Spinal cord (tissue), 10 donors: ENCODE data around the gene PRKN. TPM values are rescaled to one million over a fixed set of nuclear protein-coding genes. Genes with fewer than 3 reads are reported as not detected.

ENCODE experiments used
- DNase-seq, 6 donors: peaks; one replicate each; pipeline versions ENCODE4 v3.0.0 to v3.0.0-alpha.2; 2013 to 2015; ENCODE audit warnings: low spot score in 6 of 6, low read depth in 4 of 6
- H3K27ac ChIP-seq: one replicate; pipeline ENCODE4 v1.5.1; 2013; ENCODE audit warnings: low read depth, low read length, control low read depth
- H3K27me3 ChIP-seq: one replicate; pipeline ENCODE4 v1.6.1; 2013; ENCODE audit warnings: low read length; ENCODE audit not compliant: control insufficient read depth, insufficient read depth
- H3K36me3 ChIP-seq: one replicate; pipeline ENCODE4 v1.6.1; 2013; ENCODE audit warnings: low read length; ENCODE audit not compliant: control insufficient read depth, insufficient read depth
- H3K4me1 ChIP-seq: one replicate; pipeline ENCODE4 v1.6.1; 2013; ENCODE audit warnings: low read length; ENCODE audit not compliant: control insufficient read depth, insufficient read depth
- H3K4me3 ChIP-seq: one replicate; pipeline ENCODE4 v1.5.1; 2013; ENCODE audit warnings: low read depth, low read length, control low read depth
- H3K9me3 ChIP-seq: one replicate; pipeline ENCODE4 v1.6.1; 2013; ENCODE audit warnings: low read length; ENCODE audit not compliant: control insufficient read depth, insufficient read depth
- WGBS: methylation state at CpG from one replicate; pipeline ENCODE4 v1.1.5; 2013; ENCODE audit warnings: missing lambda C conversion rate; ENCODE audit not compliant: insufficient coverage; 5-methylcytosine and 5-hydroxymethylcytosine counted together
- polyA plus RNA-seq, 2 donors: library from polyadenylated mRNA; unstranded; fragments of 120-200 nt; gene quantifications; one replicate each; pipeline ENCODE4 v1.2.1, GENCODE V29; 2013; ENCODE audit not compliant: insufficient read length in 2 of 2
- total RNA-seq, 2 donors: library from RNA; depleted of rRNA in 1 of 2; stranded (reverse); fragments of 120-200 nt in 1 of 2; fragments of >200 nt in 1 of 2; gene quantifications; one replicate each; pipeline versions ENCODE4 v1.2.3 to v1.2.4, GENCODE V29; 2013 to 2014
- donor health status: healthy.

Gene PRKN
- total and polyA plus RNA-seq, 4 donors: 7.4 to 9.5 (median 8.4) TPM

GRCh38 chr6:161722394-161722793 is 1005.2 kb downstream of the PRKN start:
- WGBS: no CpG with 5 or more reads among the region's 3 CpGs

DNA sequence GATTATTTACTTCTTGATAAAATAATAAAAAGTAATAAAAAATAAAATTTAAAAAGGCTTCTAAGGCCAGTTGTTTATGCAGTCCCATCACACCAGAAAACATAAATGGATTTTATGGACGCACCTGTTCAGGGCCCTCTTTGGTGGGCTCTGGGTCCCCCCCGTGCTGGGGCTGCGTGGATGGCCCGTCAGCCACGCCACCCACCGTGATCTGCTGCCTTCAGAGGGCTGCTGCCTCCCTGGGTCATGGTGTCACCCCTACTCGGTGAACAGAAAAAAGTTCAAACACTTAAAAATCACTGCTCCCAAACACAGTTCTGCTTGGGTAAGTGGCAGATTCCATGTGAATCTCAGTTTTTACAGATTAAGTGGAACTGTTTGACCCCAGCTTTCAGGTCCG is 1006.1 kb downstream of the PRKN start:
- no peak for DNase-seq
- H3K4me3 ChIP-seq: no peak overlapping the region
- H3K27ac ChIP-seq: no peak overlapping the region
- 47% methylated on average over 6 of the region's 8 CpGs for WGBS
- H3K27me3 ChIP-seq: no peaks in the 10 kb centered on the region
- no peaks in the 10 kb centered on the region for H3K9me3 ChIP-seq
- H3K4me1 ChIP-seq: no peaks in the 10 kb centered on the region
- H3K36me3 ChIP-seq: no peaks in the 10 kb centered on the region

More at GRCh38 chr6:161722394-161722793, 1005.2 kb downstream of the PRKN start:
- H3K4me1 ChIP-seq: no peaks in the 10 kb centered on the region
- H3K36me3 ChIP-seq: no peaks in the 10 kb centered on the region
- DNase-seq: no peak
- no peak overlapping the region for H3K27ac ChIP-seq
- no peaks in the 10 kb centered on the region for H3K27me3 ChIP-seq
- H3K4me3 ChIP-seq: no peak overlapping the region
- H3K9me3 ChIP-seq: no peaks in the 10 kb centered on the region

- no CpG with 5 or more reads among the region's 3 CpGs for WGBS
- no peaks in the 10 kb centered on the region for H3K9me3 ChIP-seq
- DNase-seq: peak in 2 of 6 donors; percentile 26 to 73
- H3K27me3 ChIP-seq: no peaks in the 10 kb centered on the region
- H3K4me1 ChIP-seq: no peaks in the 10 kb centered on the region
- no peak overlapping the region for H3K27ac ChIP-seq
- H3K4me3 ChIP-seq: no peak overlapping the region
- H3K36me3 ChIP-seq: no peaks in the 10 kb centered on the region
Observed at GRCh38 chr6:161716176-161716575, 1011.4 kb downstream of the PRKN start.

GRCh38 chr6:161711938-161712337 is 1015.6 kb downstream of the PRKN start:
- no peaks in the 10 kb centered on the region for H3K4me1 ChIP-seq
- H3K4me3 ChIP-seq: no peak overlapping the region
- H3K36me3 ChIP-seq: no peaks in the 10 kb centered on the region
- WGBS: no CpG with 5 or more reads among the region's 1 CpG
- H3K27ac ChIP-seq: no peak overlapping the region
- H3K27me3 ChIP-seq: no peaks in the 10 kb centered on the region
- no peak for DNase-seq
- no peaks in the 10 kb centered on the region for H3K9me3 ChIP-seq

DNA sequence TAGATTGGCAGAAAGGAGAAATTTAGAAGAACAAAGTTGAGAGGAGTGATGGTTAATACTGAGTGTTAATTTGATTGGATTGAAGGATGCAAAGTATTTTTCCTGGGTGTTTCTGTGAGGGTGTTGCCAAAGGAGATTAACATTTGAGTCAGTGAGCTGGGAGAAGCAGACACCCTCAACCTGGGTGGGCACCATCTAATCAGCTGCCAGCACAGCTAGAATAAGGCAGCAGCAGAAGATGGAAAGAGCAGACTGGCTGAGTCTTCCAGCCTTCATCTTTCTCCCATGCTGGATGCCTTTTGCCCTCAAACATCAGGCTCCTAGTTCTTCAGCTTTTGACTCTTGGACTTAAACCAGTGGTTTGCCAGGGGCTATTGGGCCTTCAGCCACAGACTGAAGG is 1016.1 kb downstream of the PRKN start:
- no peak overlapping the region for H3K27ac ChIP-seq
- H3K27me3 ChIP-seq: no peaks in the 10 kb centered on the region
- no peak overlapping the region for H3K4me3 ChIP-seq
- no peak for DNase-seq
- no peaks in the 10 kb centered on the region for H3K36me3 ChIP-seq
- no peaks in the 10 kb centered on the region for H3K9me3 ChIP-seq
- no peaks in the 10 kb centered on the region for H3K4me1 ChIP-seq

DNA sequence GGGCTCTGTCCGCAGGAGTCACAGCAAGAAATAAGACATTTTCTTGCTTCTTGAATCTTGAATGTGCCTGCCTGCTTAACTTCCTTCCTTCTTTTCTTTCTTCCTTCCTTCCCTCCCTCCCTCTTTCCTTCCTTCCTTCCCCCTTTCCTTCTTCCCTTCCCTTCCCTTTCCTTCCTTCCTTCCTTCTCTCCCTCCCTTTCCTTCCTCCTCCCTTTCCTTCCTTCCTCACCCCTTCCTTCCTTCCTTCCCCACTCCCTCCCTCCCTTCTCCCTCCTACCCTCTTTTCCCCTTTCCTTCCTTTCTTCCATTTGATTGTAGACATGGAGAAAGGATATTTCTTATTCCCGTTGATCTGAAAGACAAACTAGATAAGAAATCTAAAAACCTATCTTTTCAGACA is 1016.9 kb downstream of the PRKN start:
- Histone ChIP-seq H3K36me3 (no peaks in the 10 kb centered on the region), H3K4me1 (no peaks in the 10 kb centered on the region), H3K9me3 (no peaks in the 10 kb centered on the region), H3K27ac (no peak overlapping the region), H3K27me3 (no peaks in the 10 kb centered on the region), H3K4me3 (no peak overlapping the region)
- no peak for DNase-seq
- WGBS: 80% methylated on average over 1 of the region's 2 CpGs

DNA sequence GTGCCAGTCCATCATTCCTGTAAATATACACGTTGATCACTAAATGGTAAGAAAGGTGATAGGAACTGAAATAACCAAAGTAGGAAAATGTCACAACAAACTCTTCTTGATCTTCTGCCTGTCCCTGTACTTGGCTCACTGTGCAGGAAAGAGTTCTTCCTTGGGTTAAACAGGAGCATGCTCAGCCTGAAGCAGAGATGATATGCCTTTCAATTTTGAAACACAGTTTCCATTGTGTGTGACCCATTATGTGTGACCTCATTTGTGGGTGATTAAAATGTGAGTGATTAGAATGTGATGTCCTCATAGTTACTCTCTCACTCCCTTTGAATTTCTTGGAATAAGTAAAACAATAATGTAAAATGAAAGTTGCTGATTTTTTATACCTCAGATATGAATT is 1026.5 kb downstream of the PRKN start:
- WGBS: no CpG with 5 or more reads among the region's 1 CpG
- DNase-seq: no peak
- Histone ChIP-seq H3K4me1 (no peaks in the 10 kb centered on the region), H3K36me3 (no peaks in the 10 kb centered on the region), H3K4me3 (no peak overlapping the region), H3K9me3 (no peaks in the 10 kb centered on the region), H3K27ac (no peak overlapping the region), H3K27me3 (no peaks in the 10 kb centered on the region)

DNA sequence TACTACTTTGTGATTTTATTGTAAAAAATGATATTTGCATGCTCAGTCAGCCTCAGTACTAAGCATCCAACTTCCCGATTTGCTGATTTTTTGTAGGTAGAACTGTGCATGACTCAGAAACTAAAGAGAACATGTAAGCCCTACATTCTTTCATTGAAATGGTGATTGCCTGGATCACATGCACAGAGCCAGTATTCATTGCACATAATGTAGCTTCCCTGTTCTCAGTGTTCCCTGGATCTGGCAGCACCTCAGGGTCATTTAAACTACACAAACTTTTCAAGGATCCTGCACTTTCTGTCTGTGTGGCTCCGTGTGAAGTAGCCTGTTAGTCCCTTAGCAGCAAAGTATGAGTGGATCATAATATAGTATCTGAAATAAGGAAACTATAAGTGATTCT is 1030.8 kb downstream of the PRKN start:
- no peaks in the 10 kb centered on the region for H3K4me1 ChIP-seq
- no peak overlapping the region for H3K4me3 ChIP-seq
- 40% methylated on average over 1 of the region's 2 CpGs for WGBS
- no peak overlapping the region for H3K27ac ChIP-seq
- no peaks in the 10 kb centered on the region for H3K27me3 ChIP-seq
- no peaks in the 10 kb centered on the region for H3K9me3 ChIP-seq
- peak in 2 of 6 donors; percentile 53 to 56 for DNase-seq
- H3K36me3 ChIP-seq: no peaks in the 10 kb centered on the region

DNA sequence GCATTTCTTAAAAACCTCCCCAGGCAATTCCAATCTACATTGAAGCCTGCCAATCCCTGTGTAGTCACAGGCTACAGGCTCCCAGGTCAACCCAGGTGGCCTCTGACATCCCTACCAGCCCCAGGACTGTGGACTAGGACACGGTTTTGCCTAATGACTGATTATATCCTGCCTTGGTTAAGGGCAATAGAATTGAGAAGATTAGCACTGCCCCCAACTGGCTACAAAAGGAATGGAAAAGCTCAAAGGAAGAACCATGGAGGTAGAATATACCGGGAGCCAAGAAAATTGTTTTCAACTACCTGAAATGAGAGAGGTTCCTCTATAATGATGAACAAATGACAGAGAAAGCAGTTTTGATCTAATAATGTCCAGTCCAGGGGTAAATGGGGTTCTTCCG is 1032.6 kb downstream of the PRKN start:
- no peak overlapping the region for H3K27ac ChIP-seq
- no peak for DNase-seq
- no peaks in the 10 kb centered on the region for H3K27me3 ChIP-seq
- H3K4me1 ChIP-seq: no peaks in the 10 kb centered on the region
- H3K9me3 ChIP-seq: no peaks in the 10 kb centered on the region
- no peaks in the 10 kb centered on the region for H3K36me3 ChIP-seq
- 100% methylated on average over 2 of the region's 3 CpGs for WGBS
- no peak overlapping the region for H3K4me3 ChIP-seq

- DNase-seq: no peak
- Histone ChIP-seq H3K4me1 (peaks cover 7% of the 10 kb centered on the region), H3K4me3 (no peak overlapping the region), H3K27me3 (no peaks in the 10 kb centered on the region), H3K9me3 (no peaks in the 10 kb centered on the region), H3K36me3 (no peaks in the 10 kb centered on the region), H3K27ac (no peak overlapping the region)
- 83% methylated on average over 1 of the region's 4 CpGs for WGBS
Observed at GRCh38 chr6:161686655-161687054, 1040.9 kb downstream of the PRKN start.
